Osteoblast (primary cell): ENCODE measurements around the gene POU2F1. TPM values are rescaled to one million over a fixed set of nuclear protein-coding genes. Genes with fewer than 3 reads are reported as not detected.

Source experiments
- DNase-seq: peaks from one replicate; pipeline ENCODE4 v3.0.0; 2011; ENCODE audit warnings: low spot score, mixed read lengths; ENCODE audit not compliant: insufficient read length; ENCODE audit errors: missing footprints
- H2AFZ ChIP-seq: 2 replicates; pipeline ENCODE4 v1.6.0; 2011; ENCODE audit warnings: mild to moderate bottlenecking, low read length
- H3K27ac ChIP-seq: 2 replicates; pipeline ENCODE4 v1.5.1; 2011; ENCODE audit warnings: mild to moderate bottlenecking, low read depth, low read length, moderate library complexity
- H3K27me3 ChIP-seq: 2 replicates; pipeline ENCODE4 v1.6.0; 2012; ENCODE audit warnings: mild to moderate bottlenecking, control low read depth, inconsistent platforms, low read length, moderate library complexity; ENCODE audit not compliant: insufficient read depth
- H3K36me3 ChIP-seq: 2 replicates; pipeline ENCODE4 v1.5.1; 2011; ENCODE audit warnings: mild to moderate bottlenecking, low read length, control low read depth, moderate library complexity; ENCODE audit not compliant: insufficient read depth
- H3K4me1 ChIP-seq: 2 replicates; pipeline ENCODE4 v1.5.1; 2011; ENCODE audit warnings: mild to moderate bottlenecking, low read length, control low read depth, moderate library complexity; ENCODE audit not compliant: insufficient read depth
- H3K4me2 ChIP-seq: 2 replicates; pipeline ENCODE4 v1.6.0; 2011; ENCODE audit warnings: mild to moderate bottlenecking, low read length; ENCODE audit not compliant: insufficient read depth
- H3K4me3 ChIP-seq: fragments of 200-600 bp; sonication (generic); 3 replicates; pipeline ENCODE4 v1.5.1; 2012; ENCODE audit warnings: mild to moderate bottlenecking, low read length, inconsistent platforms; ENCODE audit not compliant: insufficient read depth
- H3K79me2 ChIP-seq: 2 replicates; pipeline ENCODE4 v1.6.0; 2012; ENCODE audit warnings: mild to moderate bottlenecking, low read length, control low read depth, inconsistent platforms; ENCODE audit not compliant: insufficient read depth
- H3K9me3 ChIP-seq: 2 replicates; pipeline ENCODE4 v1.5.1; 2011; ENCODE audit warnings: low read depth, low read length, control low read depth
- H4K20me1 ChIP-seq: 2 replicates; pipeline ENCODE4 v1.6.0; 2012; ENCODE audit warnings: mild to moderate bottlenecking, low read length, control low read depth; ENCODE audit not compliant: insufficient read depth
- total RNA-seq: library from RNA; depleted of rRNA; stranded (reverse); fragments of >200 nt; gene quantifications from 2 replicates; pipeline ENCODE4 v1.2.3, GENCODE V29; 2012
- TF ChIP-seq, protein P1 (sequence below): IDR thresholded peaks from 2 replicates; pipeline ENCODE4 v1.5.1; 2011; ENCODE audit warnings: mild to moderate bottlenecking, low read depth, low read length, moderate library complexity; ENCODE audit errors: extremely low read depth

The POU2F1 gene
- total RNA-seq, 1 donor, result 11.6 TPM

DNA sequence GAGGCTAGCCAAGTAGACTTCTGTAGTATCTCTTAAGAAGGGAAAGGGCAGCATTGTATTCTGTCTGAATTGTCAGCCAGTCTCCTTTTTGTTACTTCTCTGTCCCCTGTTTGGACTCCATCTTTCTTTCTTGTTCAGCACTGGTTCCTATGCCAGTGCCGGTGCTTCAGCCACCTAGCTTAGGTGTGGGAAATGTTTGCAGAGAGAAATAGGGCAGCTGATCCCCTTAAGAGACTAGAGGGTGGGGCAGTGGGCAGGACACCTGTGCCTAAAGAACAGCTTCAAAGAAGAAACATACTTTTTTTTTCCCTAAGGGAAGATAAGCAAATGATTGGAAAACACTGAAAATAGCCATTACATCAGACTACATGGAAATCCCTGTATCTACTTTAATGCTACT, 113.0 kb downstream of the POU2F1 start:
- TF ChIP-seq, protein P1, sequence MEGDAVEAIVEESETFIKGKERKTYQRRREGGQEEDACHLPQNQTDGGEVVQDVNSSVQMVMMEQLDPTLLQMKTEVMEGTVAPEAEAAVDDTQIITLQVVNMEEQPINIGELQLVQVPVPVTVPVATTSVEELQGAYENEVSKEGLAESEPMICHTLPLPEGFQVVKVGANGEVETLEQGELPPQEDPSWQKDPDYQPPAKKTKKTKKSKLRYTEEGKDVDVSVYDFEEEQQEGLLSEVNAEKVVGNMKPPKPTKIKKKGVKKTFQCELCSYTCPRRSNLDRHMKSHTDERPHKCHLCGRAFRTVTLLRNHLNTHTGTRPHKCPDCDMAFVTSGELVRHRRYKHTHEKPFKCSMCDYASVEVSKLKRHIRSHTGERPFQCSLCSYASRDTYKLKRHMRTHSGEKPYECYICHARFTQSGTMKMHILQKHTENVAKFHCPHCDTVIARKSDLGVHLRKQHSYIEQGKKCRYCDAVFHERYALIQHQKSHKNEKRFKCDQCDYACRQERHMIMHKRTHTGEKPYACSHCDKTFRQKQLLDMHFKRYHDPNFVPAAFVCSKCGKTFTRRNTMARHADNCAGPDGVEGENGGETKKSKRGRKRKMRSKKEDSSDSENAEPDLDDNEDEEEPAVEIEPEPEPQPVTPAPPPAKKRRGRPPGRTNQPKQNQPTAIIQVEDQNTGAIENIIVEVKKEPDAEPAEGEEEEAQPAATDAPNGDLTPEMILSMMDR, result no peak
- Histone ChIP-seq H3K27ac (no peak overlapping the region), H2AFZ (no peak overlapping the region), H3K4me1 (peaks cover 4% of the 10 kb centered on the region), H3K27me3 (no peaks in the 10 kb centered on the region), H3K79me2 (no peaks in the 10 kb centered on the region), H3K36me3 (no peaks in the 10 kb centered on the region), H4K20me1 (peaks cover 9% of the 10 kb centered on the region), H3K9me3 (no peaks in the 10 kb centered on the region), H3K4me2 (no peak overlapping the region), H3K4me3 (no peak overlapping the region)
- DNase-seq, result no peak

DNA sequence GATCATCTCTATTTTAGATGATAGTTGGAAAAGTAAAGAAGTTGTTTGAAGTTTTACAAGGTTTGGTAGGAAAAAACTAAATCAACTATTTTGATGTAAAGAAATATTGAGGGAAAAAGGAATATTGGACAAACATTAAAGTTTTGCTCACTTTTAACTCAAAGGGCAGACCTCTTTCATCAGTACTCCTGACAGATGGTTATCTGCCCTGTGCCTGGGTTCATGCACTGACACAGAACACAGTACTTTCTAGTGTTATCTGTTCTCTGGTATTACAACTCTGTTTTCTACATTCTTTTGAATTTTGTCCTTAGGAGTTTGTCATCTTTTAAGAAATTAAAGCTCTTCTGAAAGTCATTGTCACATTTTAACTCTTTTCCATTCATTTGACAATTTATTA, 118.7 kb downstream of the POU2F1 start:
- Histone ChIP-seq H3K36me3 (no peaks in the 10 kb centered on the region), H3K27ac (no peak overlapping the region), H3K4me2 (no peak overlapping the region), H3K4me1 (no peaks in the 10 kb centered on the region), H3K79me2 (no peaks in the 10 kb centered on the region), H3K4me3 (no peak overlapping the region), H2AFZ (no peak overlapping the region), H4K20me1 (peaks cover 2% of the 10 kb centered on the region), H3K27me3 (no peaks in the 10 kb centered on the region), H3K9me3 (no peaks in the 10 kb centered on the region)
- TF ChIP-seq, protein P1, result no peak
- DNase-seq, result no peak

DNA sequence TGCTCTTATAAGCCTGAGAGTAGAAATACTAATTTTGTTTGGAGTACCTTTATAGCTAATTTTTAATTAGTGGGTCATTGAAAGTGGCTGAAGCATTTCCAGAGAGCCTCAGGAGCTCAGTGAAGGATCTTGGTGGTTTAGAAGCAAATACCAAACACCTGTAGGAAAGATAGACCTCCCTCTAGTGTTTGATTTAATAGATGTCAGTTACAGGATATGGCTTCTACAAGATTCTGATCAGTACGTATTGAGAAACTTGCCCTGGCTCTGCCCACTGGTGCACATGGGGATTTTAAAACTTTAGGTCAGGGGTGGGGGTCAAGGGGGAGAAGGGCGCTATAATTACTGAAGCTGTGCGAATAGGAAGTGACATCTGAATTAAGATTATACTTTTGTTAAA, 122.2 kb downstream of the POU2F1 start:
- Histone ChIP-seq H3K9me3 (no peaks in the 10 kb centered on the region), H4K20me1 (peaks cover 2% of the 10 kb centered on the region), H3K27ac (no peak overlapping the region), H3K4me2 (no peak overlapping the region), H3K4me3 (no peak overlapping the region), H3K36me3 (no peaks in the 10 kb centered on the region), H3K27me3 (no peaks in the 10 kb centered on the region), H3K79me2 (no peaks in the 10 kb centered on the region), H2AFZ (no peak overlapping the region), H3K4me1 (no peaks in the 10 kb centered on the region)
- DNase-seq, result peak; percentile 26
- TF ChIP-seq, protein P1, result no peak

DNA sequence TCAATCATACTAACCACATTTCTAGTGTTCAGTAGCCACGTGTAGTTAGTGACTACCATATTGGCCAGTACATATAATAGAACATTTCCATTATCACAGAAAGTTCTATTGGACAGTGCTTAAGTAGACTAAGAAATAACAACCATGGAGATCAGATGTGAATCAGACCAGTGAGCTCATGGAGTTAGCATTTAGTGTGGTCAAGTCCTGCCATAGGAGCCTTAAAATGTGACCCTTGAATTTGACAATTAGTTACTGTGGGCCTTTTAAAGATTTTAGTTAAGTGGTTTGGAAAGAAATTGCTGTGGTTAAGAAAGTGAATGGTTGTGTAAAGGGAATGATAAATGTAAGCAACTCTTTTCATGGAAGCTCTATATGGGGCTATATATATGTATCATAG, 123.4 kb downstream of the POU2F1 start:
- peaks cover 2% of the 10 kb centered on the region for H4K20me1 ChIP-seq
- no peak overlapping the region for H2AFZ ChIP-seq
- no peak overlapping the region for H3K27ac ChIP-seq
- peak; percentile 39 for DNase-seq
- H3K4me1 ChIP-seq, result no peaks in the 10 kb centered on the region
- no peaks in the 10 kb centered on the region for H3K79me2 ChIP-seq
- H3K27me3 ChIP-seq, result no peaks in the 10 kb centered on the region
- H3K36me3 ChIP-seq, result no peaks in the 10 kb centered on the region
- no peaks in the 10 kb centered on the region for H3K9me3 ChIP-seq
- TF ChIP-seq, protein P1, result no peak
- no peak overlapping the region for H3K4me3 ChIP-seq
- no peak overlapping the region for H3K4me2 ChIP-seq
